ENCODE data around the gene EXOC6B.

DNA sequence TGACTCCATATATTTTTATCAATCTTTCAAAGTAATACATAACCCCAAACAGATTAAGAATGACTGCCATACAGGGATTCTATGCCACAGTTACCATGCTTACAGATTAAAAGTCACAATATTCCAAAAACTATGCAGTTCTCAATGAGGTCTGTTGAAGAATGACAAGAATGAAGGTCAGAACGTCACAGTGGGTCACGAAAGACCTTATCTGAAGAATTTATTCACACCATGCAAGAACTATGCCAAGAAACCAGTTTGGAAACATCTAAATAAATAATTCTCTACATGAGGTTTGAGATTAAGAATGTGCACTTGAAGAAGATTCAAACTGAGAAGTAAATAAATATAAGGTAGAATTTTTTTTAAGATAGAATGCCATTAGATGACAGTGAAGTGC, 253.3 kb downstream of the EXOC6B start:
- TF ChIP-seq, protein P1, sequence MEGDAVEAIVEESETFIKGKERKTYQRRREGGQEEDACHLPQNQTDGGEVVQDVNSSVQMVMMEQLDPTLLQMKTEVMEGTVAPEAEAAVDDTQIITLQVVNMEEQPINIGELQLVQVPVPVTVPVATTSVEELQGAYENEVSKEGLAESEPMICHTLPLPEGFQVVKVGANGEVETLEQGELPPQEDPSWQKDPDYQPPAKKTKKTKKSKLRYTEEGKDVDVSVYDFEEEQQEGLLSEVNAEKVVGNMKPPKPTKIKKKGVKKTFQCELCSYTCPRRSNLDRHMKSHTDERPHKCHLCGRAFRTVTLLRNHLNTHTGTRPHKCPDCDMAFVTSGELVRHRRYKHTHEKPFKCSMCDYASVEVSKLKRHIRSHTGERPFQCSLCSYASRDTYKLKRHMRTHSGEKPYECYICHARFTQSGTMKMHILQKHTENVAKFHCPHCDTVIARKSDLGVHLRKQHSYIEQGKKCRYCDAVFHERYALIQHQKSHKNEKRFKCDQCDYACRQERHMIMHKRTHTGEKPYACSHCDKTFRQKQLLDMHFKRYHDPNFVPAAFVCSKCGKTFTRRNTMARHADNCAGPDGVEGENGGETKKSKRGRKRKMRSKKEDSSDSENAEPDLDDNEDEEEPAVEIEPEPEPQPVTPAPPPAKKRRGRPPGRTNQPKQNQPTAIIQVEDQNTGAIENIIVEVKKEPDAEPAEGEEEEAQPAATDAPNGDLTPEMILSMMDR (IDR thresholded peaks at IDR 0.05): no peak
- no peak for TF ChIP-seq POLR2A (IDR thresholded peaks at IDR 0.05)

All from esophagus squamous epithelium (tissue), 4 donors.